DMS53 (cell line): ENCODE measurements around the gene SARDH.
A peak's percentile ranks its signal among the peaks of the same experiment; 100 is the strongest.

ENCODE experiments used
- DNase-seq: peaks from one replicate; lab custom pipeline; 2025; lab: John Stamatoyannopoulos, UW

The SARDH gene

DNA sequence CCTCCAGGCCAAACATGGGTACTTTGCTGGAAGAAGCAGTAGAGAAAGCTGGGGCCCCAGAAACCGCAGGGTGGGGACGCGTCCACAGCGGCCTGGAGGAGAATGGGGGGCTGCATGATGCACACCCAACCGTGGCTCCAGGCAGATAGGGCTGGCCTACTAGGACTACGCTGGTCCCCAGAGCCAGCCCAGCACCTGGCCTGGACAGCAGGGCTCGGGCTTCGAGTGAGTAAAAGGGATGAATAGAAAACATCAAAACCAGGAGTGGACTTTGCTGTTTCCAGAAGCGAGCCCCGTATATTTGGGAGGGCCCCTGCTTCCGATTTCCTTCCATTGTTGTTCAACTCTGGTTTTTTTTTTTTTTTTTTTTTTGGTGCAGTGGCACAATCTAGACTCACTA, 71.3 kb downstream of the SARDH start:
- DNase-seq: no peak

DNA sequence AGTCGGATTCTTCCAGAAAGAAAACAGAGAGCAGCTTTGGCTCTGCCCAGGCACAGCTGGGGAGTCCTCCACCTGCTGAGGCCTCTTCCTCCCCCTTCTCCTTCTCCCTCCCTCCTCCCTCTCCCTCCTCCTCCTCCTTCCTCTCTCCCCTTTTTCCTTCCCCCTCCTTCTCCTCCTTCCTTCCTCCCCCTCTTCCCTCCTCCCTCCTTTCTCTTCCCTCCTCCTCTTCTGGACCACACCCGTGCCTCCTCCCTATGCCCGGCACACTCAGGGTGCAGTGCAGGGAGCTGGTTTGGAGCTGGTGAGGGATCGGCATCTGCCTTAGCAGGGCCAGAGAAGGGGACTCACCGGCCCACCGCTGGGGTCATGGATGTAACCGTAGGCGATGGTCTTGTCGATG, 71.8 kb downstream of the SARDH start:
- no peak for DNase-seq

DNA sequence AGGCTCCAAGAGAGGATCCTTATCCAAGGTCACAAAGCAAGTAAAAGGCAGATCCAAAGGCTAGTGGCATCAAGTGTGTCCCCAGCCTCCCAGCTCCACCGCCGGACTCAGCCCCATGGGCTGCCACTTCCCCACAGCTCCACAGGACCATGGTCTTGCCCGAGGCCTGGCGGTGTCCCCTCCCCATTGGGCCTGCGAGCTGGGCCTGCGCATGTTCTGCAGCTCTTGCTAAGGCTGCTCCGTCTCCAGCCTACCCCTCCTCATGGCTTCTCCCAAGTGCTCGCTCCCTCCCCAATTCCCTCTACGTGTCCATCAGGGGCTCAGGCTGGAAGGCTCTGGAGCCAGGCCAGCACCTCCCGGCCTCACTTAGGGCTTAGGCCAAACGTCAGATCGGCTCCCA, 72.6 kb downstream of the SARDH start:
- DNase-seq: no peak

DNA sequence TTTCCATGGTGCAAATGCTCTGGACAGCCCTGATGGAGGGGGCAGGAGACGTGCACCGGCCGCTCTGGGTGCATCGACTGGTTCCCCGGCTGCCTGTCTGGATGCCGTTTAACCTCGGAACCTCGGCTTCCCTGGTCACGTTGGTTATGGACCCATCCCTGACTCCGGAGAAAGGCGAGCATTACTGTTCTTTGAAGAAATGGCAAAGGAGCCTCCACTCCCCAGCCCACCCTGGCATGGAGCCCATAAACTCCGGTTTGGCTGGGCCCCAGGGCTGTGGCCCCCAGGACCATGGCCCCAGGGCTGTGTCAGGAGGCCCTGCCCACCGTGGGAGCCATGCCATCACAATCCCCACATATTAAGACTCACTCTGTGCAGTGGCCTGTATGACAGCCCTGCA, 73.1 kb downstream of the SARDH start:
- no peak for DNase-seq

- peak; percentile 64 for DNase-seq
Observed at GRCh38 chr9:133664173-133665050, 73.7 kb downstream of the SARDH start.

DNA sequence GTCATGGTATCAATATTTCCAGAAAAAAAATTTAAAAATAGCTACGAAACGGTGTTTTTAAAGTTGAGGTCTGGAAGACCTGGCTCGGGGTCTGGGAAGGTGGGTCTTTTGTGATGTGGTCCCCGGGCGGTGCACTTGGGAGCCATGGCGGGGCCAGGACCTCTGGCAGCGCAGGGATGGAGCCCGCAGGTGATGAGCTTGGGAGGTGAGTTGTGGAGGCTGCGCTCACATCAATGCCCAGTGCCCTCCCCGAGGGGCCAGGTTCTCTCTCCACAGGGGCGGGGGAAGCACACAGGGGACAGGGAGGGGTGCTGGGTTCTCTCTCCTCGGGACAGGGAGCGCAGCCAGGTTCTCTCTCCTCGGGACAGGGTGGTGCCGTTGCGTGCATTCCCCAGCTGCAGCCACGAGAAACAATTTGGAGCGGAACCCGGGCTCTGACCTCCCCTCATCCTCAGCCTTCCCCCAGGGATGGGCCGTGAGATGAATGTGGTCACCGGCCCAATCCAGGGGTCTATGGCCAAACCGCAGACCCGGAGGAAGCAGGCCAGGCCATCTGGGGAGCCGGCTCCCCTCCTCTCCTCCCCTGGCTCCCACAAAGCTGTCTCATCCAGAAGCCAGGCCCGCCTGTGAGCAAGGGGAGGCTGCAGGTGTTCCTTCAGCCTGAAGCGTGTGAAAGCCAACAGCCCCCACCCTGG, 76.2 kb downstream of the SARDH start:
- DNase-seq: no peak

- DNase-seq: no peak
Observed at GRCh38 chr9:133659516-133659915, 78.6 kb downstream of the SARDH start.

DNA sequence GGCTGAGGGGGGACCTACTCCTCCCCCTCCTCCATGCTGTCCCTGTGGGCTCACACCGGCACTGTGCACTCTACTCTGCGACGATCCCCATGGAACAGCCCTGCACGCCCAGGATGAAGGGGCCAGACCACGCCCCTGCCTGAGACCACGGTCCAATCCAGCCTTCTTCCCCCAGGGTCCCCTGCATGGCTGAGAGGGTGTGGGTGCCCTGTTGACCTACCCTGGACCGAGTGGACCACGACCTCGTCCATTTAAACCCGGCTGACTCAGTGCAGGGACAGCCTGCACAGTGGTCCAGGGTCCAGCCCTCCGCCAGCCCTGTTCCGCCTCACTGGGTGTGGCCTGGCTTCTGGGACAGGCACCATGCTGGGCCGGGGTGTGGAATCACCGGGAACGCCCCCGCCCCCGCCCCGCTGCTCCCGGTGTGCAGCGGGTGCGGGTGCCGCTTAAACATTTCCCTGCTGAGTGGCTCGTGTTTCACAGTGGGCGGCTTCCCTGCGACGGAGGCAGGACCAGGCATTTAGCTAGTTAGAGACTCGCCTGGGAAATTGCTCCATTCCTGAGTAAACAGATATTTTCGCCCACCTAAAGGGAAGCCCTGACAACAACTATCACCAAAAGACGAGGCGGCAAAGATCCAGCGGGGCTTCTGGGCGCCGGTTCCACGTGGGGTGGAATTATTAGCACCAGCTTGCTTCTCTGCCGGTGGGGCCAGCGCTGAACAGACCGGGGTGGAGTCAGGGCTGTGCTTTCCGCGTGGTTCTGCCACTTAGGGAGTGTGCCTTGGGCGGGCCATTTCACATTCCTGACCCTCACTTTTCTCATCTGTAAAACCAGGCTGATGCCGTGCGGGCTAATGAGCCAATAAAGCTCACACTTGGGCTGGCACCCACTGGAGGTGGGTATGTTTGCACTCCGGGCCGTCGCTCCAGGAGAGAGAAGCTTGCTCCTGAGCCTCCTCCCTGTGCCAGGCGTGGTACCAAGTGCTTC, 79.4 kb downstream of the SARDH start:
- peak; percentile 71 for DNase-seq

- peak; percentile 77 for DNase-seq
Observed at GRCh38 chr9:133657120-133657661, 81.0 kb downstream of the SARDH start.

GRCh38 chr9:133656211-133657119, 81.7 kb downstream of the SARDH start:
- DNase-seq: peak; percentile 83

- no peak for DNase-seq
Observed at GRCh38 chr9:133655701-133656100, 82.5 kb downstream of the SARDH start.

DNA sequence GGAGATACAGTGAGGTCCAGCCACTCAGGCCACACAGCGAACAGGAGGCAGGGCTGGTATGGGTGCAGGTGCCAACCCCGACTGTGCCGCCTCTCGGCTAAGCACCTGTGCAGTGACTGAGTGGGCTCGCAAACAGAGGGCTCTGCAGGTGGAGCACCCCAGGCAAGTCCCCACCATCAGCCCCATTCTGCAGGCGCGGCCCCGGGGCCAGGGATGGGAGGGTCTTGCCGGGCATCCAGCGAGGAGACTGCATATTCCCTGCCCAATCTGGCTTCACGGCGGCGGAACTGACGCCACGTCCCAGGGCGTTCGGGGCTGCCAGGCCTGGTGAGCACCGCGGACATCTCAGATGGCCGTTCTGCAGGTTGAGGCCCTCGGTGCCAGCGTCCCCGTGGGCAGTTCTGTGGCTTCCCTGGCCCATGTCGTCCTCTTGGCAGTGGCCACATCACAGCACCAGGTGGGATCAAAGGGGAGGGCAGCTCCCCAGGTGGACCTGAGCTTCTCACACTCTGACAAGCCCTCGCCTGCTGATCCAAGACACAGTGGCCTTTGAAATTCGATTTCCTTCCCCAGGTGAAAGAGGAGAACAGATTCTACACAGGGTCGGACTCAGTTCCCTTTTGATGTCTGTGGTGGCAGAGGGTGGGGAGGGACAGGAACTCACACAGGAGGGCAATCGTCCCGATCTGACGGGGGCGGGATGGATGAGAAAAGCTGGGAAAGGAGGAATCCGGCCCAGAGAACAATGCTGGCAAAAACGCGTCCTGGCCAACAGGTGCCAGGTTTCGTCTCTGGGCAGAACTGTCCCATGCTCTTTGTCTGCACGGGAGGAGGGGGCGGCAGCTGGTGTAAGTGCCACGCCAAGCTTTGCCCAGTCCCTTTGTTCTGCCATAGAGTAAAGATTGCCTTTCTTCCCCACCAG, 83.2 kb downstream of the SARDH start:
- no peak for DNase-seq

DNA sequence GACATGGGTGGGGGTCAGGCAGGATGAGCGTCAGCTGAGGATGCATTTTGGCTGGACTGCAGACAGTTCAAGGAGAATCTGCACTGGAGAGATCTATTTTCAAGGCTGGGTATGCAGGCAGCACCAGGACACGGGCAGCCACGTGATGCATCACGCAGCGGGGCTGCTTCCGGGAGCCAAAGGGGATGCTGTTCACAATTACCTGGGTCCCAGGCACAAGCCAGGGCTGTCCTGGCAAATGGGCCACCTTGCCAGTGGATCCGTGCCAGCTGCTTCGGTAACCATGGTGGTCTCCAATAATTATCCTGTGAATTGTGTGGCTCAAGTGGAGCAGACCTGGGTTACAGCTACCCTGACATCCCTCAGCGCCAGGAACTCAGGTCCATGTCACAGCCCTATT, 84.5 kb downstream of the SARDH start:
- no peak for DNase-seq

DNA sequence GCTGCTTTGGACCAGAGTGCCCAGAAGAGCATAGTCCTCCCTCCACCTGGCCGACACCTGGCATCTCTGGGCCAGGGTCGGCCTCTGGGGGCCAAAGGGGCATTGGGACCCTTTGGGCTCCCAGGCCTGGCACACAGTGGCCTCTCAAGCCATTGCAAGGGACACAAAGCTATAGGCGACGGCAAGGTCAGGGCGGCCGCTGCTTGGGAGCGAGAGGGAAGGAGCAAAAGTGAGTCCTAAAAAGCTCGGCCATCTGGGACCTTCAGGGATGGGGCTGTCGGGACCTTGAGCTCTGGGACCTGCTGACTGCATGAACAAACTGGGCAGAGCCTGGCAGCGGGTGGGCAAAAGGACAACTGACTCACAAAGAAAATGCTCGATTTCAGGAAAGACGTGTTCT, 88.1 kb downstream of the SARDH start:
- no peak for DNase-seq

- no peak for DNase-seq
Observed at GRCh38 chr9:133649194-133649593, 89.0 kb downstream of the SARDH start.

DNA sequence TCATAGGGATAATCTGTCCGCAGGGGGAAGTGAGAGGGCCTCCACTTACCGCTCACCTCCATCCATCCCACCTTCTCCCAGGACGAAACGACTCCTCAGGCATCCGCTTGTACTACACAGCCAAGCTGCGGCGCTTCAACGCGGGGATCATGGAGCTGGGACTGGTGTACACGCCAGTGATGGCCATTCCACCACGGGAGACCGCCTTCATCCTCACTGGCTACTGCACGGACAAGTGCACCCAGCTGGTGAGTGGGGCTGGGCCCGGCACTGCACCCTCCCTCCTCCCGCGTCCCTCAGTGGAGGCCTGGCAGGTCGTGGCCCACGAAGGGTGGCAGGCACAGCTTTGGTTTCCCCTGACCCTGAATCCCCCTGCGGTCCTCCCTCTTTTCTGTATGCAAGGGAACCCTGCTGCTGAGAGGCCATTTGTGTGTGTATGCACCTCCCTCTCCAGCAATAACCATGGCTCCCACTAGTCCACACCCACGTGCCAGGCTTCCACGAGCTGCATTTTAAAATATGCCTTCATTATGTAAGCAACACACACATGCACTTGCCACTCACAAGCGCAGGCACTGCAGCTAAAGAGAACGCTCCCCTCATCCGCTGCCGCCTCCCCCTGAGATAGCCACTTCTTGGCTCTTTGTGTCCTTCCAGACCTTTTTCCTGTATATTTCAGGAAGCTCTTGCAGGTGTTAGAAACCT, 90.2 kb downstream of the SARDH start:
- DNase-seq: no peak

- no peak for DNase-seq
Observed at GRCh38 chr9:133647148-133647547, 91.0 kb downstream of the SARDH start.

DNA sequence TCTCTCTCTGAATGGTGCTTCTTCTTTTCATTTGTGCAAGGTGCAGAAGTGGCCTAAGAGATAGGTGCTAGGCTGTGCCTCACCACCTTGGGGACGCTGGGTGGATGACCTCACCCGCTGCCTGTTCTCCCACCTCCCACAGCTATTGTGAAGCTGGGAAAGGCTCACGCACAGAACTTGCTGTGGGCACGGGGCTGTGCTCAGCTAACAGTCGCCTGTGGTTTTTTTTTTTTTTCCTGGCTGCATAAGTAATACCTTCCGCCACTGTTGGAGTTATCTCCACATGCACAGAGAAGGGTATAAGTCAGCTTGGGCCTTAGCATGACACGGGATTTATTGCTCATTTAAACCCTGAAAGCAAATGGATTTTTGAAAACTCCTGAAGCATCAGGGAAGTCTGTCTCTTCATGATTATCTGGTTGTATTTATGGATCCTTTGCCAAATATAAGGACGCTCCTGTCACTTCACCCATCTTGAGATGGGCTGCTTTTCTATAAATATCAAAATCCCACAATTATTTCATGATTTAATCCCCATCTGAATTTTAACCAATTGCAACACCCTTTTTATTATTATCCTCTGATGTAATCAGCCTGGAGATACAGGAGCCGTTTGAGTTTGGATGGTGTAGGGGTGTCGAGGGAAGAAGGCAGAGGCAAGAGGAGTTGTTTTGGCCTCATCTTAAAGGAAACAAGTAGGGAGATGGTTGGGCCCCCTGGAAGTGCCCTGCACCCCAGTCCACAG, 93.0 kb downstream of the SARDH start:
- DNase-seq: no peak
